HG03280 (cell line): ENCODE results near the gene L3MBTL2.

Source experiments
- ATAC-seq: cut with Tn5 transposase; IDR thresholded peaks from one replicate; pipeline ENCODE4 v1.9.1; 2021; ENCODE audit warnings: mild to moderate bottlenecking, moderate library complexity; ENCODE audit not compliant: unreplicated experiment

The L3MBTL2 gene

GRCh38 chr22:41264408-41264941, 59.4 kb downstream of the L3MBTL2 start:
- ATAC-seq = no peak

- ATAC-seq = no peak
These were observed 62.8 kb downstream of the L3MBTL2 start for GRCh38 chr22:41267958-41268357.

- ATAC-seq = no peak
These were observed 66.7 kb downstream of the L3MBTL2 start for GRCh38 chr22:41271787-41272186.

GRCh38 chr22:41273128-41273527, 68.0 kb downstream of the L3MBTL2 start:
- no peak for ATAC-seq

GRCh38 chr22:41274856-41275255, 69.7 kb downstream of the L3MBTL2 start:
- ATAC-seq = no peak

- ATAC-seq = no peak
These were observed 75.0 kb downstream of the L3MBTL2 start for GRCh38 chr22:41280065-41280464.

GRCh38 chr22:41280854-41281253, 75.7 kb downstream of the L3MBTL2 start:
- ATAC-seq = no peak
